OCI-LY7 (cell line): ENCODE measurements around the gene CAVIN3.

Experiments used
- EZH2phosphoT487 ChIP-seq: fragments of 200-600 bp; sonication (generic); IDR thresholded peaks from 2 replicates; pipeline ENCODE4 v1.6.1; 2018; ENCODE audit warnings: low read depth, borderline replicate concordance, mild to moderate bottlenecking, mixed run types, antibody characterized with exemption, low read length, moderate library complexity, mixed read lengths
- TF ChIP-seq, protein P1 (sequence below): fragments of 200-600 bp; sonication (generic); conservative IDR thresholded peaks from 2 replicates; pipeline ENCODE4 v1.5.1; 2014; ENCODE audit warnings: mild to moderate bottlenecking, antibody characterized with exemption, low read length, moderate library complexity, mixed read lengths

DNA sequence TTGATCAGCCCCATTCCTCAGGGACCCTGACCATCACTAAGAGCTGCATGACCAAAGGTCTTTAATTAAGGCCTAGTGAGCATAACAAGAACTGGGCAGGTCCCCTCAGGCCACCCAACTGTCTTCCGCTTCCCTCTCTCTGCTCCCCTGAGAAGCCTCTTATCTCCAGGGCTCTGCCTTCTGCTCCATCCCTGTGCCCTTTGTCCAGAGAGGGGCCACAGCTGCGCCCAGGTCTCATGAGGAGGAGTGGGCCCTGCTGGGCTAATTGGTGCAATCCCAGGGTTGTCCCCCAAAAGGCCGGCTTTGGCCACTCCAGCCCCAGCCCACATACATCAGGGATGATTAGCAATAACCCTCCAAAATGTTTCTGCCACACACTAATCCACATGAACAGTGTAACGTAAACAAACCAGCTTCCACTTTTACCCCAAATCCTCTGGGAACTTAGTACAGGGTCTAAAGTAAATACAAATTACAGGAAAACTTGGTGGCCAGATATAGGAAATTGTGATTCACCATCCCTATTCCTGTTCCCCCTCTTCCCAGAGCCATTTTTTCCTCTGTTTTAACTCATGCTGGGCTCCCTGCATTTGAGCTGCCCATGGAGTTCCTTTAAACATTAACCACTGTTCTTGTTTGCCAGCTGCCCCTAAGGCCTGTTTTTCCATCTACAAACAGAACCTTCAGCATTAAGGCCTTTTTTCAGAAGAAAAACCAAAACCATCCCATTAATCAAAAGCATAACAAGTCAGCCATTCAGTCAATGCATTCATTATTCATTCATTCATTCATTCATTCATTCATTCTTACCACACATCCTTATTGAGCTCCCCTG is 34.6 kb upstream of the CAVIN3 start:
- TF ChIP-seq, protein P1, sequence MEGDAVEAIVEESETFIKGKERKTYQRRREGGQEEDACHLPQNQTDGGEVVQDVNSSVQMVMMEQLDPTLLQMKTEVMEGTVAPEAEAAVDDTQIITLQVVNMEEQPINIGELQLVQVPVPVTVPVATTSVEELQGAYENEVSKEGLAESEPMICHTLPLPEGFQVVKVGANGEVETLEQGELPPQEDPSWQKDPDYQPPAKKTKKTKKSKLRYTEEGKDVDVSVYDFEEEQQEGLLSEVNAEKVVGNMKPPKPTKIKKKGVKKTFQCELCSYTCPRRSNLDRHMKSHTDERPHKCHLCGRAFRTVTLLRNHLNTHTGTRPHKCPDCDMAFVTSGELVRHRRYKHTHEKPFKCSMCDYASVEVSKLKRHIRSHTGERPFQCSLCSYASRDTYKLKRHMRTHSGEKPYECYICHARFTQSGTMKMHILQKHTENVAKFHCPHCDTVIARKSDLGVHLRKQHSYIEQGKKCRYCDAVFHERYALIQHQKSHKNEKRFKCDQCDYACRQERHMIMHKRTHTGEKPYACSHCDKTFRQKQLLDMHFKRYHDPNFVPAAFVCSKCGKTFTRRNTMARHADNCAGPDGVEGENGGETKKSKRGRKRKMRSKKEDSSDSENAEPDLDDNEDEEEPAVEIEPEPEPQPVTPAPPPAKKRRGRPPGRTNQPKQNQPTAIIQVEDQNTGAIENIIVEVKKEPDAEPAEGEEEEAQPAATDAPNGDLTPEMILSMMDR = no peak
- TF ChIP-seq EZH2phosphoT487 = no peak
